ENCODE results near the gene FOXO3.

The FOXO3 gene

GRCh38 chr6:108711071-108711470 lies 150.4 kb downstream of the FOXO3 start:
- Mint-ChIP-seq H3K27ac (no peak overlapping the region), H3K27me3 (ENCODE audit: low read depth) (peaks cover 3% of the 10 kb centered on the region), H3K9me3 (no peaks in the 10 kb centered on the region), H3K36me3 (ENCODE audit: low read depth) (no peaks in the 10 kb centered on the region), H3K4me1 (ENCODE audit: low read depth) (peaks cover 4% of the 10 kb centered on the region), H3K4me3 (no peak overlapping the region)

- Mint-ChIP-seq H3K9me3 (no peaks in the 10 kb centered on the region), H3K27ac (no peak overlapping the region), H3K36me3 (ENCODE audit: low read depth) (no peaks in the 10 kb centered on the region), H3K27me3 (ENCODE audit: low read depth) (peaks cover 3% of the 10 kb centered on the region), H3K4me1 (ENCODE audit: low read depth) (peaks cover 4% of the 10 kb centered on the region), H3K4me3 (no peak overlapping the region)
Observed at GRCh38 chr6:108711826-108712225, 151.1 kb downstream of the FOXO3 start.

GRCh38 chr6:108712946-108713345 lies 152.2 kb downstream of the FOXO3 start:
- H3K9me3 Mint-ChIP-seq, result no peaks in the 10 kb centered on the region
- no peak overlapping the region for H3K27ac Mint-ChIP-seq
- no peak overlapping the region for H3K4me3 Mint-ChIP-seq
- H3K27me3 Mint-ChIP-seq (ENCODE audit: low read depth), result peaks cover 3% of the 10 kb centered on the region
- H3K36me3 Mint-ChIP-seq (ENCODE audit: low read depth), result no peaks in the 10 kb centered on the region
- H3K4me1 Mint-ChIP-seq (ENCODE audit: low read depth), result peaks cover 4% of the 10 kb centered on the region

- Mint-ChIP-seq H3K27ac (peak overlapping the region; percentile 0), H3K4me3 (no peak overlapping the region)
Observed at GRCh38 chr6:108714101-108714765, 153.5 kb downstream of the FOXO3 start.

GRCh38 chr6:108714766-108715414 lies 154.2 kb downstream of the FOXO3 start:
- Mint-ChIP-seq H3K27ac (no peak overlapping the region), H3K27me3 (ENCODE audit: low read depth) (peaks cover 3% of the 10 kb centered on the region)

More at GRCh38 chr6:108714101-108714765, 153.5 kb downstream of the FOXO3 start:
- peaks cover 4% of the 10 kb centered on the region for H3K4me1 Mint-ChIP-seq (ENCODE audit: low read depth)
- H3K9me3 Mint-ChIP-seq, result no peaks in the 10 kb centered on the region
- no peaks in the 10 kb centered on the region for H3K36me3 Mint-ChIP-seq (ENCODE audit: low read depth)
- H3K27me3 Mint-ChIP-seq (ENCODE audit: low read depth), result peaks cover 3% of the 10 kb centered on the region

GRCh38 chr6:108715832-108716231 lies 155.1 kb downstream of the FOXO3 start:
- H3K4me3 Mint-ChIP-seq, result no peak overlapping the region
- peaks cover 3% of the 10 kb centered on the region for H3K27me3 Mint-ChIP-seq (ENCODE audit: low read depth)
- H3K36me3 Mint-ChIP-seq (ENCODE audit: low read depth), result no peaks in the 10 kb centered on the region
- no peak overlapping the region for H3K27ac Mint-ChIP-seq
- H3K4me1 Mint-ChIP-seq (ENCODE audit: low read depth), result peaks cover 4% of the 10 kb centered on the region
- no peaks in the 10 kb centered on the region for H3K9me3 Mint-ChIP-seq

More at GRCh38 chr6:108714766-108715414, 154.2 kb downstream of the FOXO3 start:
- Mint-ChIP-seq H3K9me3 (no peaks in the 10 kb centered on the region), H3K4me1 (ENCODE audit: low read depth) (peaks cover 4% of the 10 kb centered on the region), H3K4me3 (no peak overlapping the region), H3K36me3 (ENCODE audit: low read depth) (no peaks in the 10 kb centered on the region)

- Mint-ChIP-seq H3K27me3 (ENCODE audit: low read depth) (peaks cover 7% of the 10 kb centered on the region), H3K27ac (no peak overlapping the region), H3K4me3 (no peak overlapping the region), H3K9me3 (no peaks in the 10 kb centered on the region), H3K4me1 (ENCODE audit: low read depth) (peaks cover 4% of the 10 kb centered on the region), H3K36me3 (ENCODE audit: low read depth) (no peaks in the 10 kb centered on the region)
Observed at GRCh38 chr6:108716801-108717791, 156.4 kb downstream of the FOXO3 start.

GRCh38 chr6:108719477-108719876 lies 158.8 kb downstream of the FOXO3 start:
- H3K36me3 Mint-ChIP-seq (ENCODE audit: low read depth), result no peaks in the 10 kb centered on the region
- H3K9me3 Mint-ChIP-seq, result peaks cover 13% of the 10 kb centered on the region
- H3K27ac Mint-ChIP-seq, result no peak overlapping the region
- H3K27me3 Mint-ChIP-seq (ENCODE audit: low read depth), result peaks cover 12% of the 10 kb centered on the region
- peaks cover under 1% of the 10 kb centered on the region for H3K4me1 Mint-ChIP-seq (ENCODE audit: low read depth)
- no peak overlapping the region for H3K4me3 Mint-ChIP-seq

- no peak overlapping the region for H3K4me3 Mint-ChIP-seq
- peaks cover 8% of the 10 kb centered on the region for H3K27me3 Mint-ChIP-seq (ENCODE audit: low read depth)
- H3K4me1 Mint-ChIP-seq (ENCODE audit: low read depth), result no peaks in the 10 kb centered on the region
- H3K27ac Mint-ChIP-seq, result no peak overlapping the region
- H3K9me3 Mint-ChIP-seq, result peaks cover 15% of the 10 kb centered on the region
- H3K36me3 Mint-ChIP-seq (ENCODE audit: low read depth), result no peaks in the 10 kb centered on the region
Observed at GRCh38 chr6:108720827-108721226, 160.1 kb downstream of the FOXO3 start.

GRCh38 chr6:108721286-108721685 lies 160.6 kb downstream of the FOXO3 start:
- H3K4me1 Mint-ChIP-seq (ENCODE audit: low read depth), result no peaks in the 10 kb centered on the region
- H3K36me3 Mint-ChIP-seq (ENCODE audit: low read depth), result no peaks in the 10 kb centered on the region
- no peak overlapping the region for H3K4me3 Mint-ChIP-seq
- H3K9me3 Mint-ChIP-seq, result peaks cover 15% of the 10 kb centered on the region
- no peak overlapping the region for H3K27ac Mint-ChIP-seq
- H3K27me3 Mint-ChIP-seq (ENCODE audit: low read depth), result peaks cover 8% of the 10 kb centered on the region

- peaks cover 15% of the 10 kb centered on the region for H3K9me3 Mint-ChIP-seq
- no peaks in the 10 kb centered on the region for H3K4me1 Mint-ChIP-seq (ENCODE audit: low read depth)
- H3K4me3 Mint-ChIP-seq, result no peak overlapping the region
- H3K27ac Mint-ChIP-seq, result no peak overlapping the region
- H3K27me3 Mint-ChIP-seq (ENCODE audit: low read depth), result peaks cover 13% of the 10 kb centered on the region
- no peaks in the 10 kb centered on the region for H3K36me3 Mint-ChIP-seq (ENCODE audit: low read depth)
Observed at GRCh38 chr6:108723594-108723993, 162.9 kb downstream of the FOXO3 start.

GRCh38 chr6:108726726-108727339 lies 166.1 kb downstream of the FOXO3 start:
- Mint-ChIP-seq H3K4me3 (no peak overlapping the region), H3K4me1 (ENCODE audit: low read depth) (no peaks in the 10 kb centered on the region), H3K9me3 (peaks cover 15% of the 10 kb centered on the region), H3K36me3 (ENCODE audit: low read depth) (no peaks in the 10 kb centered on the region), H3K27me3 (ENCODE audit: low read depth) (peaks cover 9% of the 10 kb centered on the region), H3K27ac (no peak overlapping the region)

- no peak overlapping the region for H3K27ac Mint-ChIP-seq
- H3K9me3 Mint-ChIP-seq, result peaks cover 12% of the 10 kb centered on the region
- H3K36me3 Mint-ChIP-seq (ENCODE audit: low read depth), result no peaks in the 10 kb centered on the region
- H3K4me1 Mint-ChIP-seq (ENCODE audit: low read depth), result no peaks in the 10 kb centered on the region
- peaks cover 7% of the 10 kb centered on the region for H3K27me3 Mint-ChIP-seq (ENCODE audit: low read depth)
- H3K4me3 Mint-ChIP-seq, result no peak overlapping the region
Observed at GRCh38 chr6:108727966-108728730, 167.4 kb downstream of the FOXO3 start.

Measured in T-helper 1 cell treated with Interleukin-12 subunit alpha and Interleukin-12 subunit beta and Interleukin-4 antibody, amounts not matched to agents 30 μg/mL and 1 μg/mL, for 36 hours (primary cell).